Measurements from ENCODE around the gene AP2A2.

Gene AP2A2

GRCh38 chr11:1044160-1044559 is 118.5 kb downstream of the AP2A2 start:
- DNase-seq, result no peak

- no peak for DNase-seq
These were observed 122.0 kb downstream of the AP2A2 start for GRCh38 chr11:1047595-1048156.

- no peak for DNase-seq
These were observed 122.9 kb downstream of the AP2A2 start for GRCh38 chr11:1048375-1049070.

- no peak for DNase-seq
These were observed 123.4 kb downstream of the AP2A2 start for GRCh38 chr11:1049071-1049405.

GRCh38 chr11:1049431-1049891 is 123.8 kb downstream of the AP2A2 start:
- DNase-seq, result peak; percentile 91

GRCh38 chr11:1049911-1050580 is 124.4 kb downstream of the AP2A2 start:
- DNase-seq, result no peak

- peak; percentile 62 for DNase-seq
These were observed 125.1 kb downstream of the AP2A2 start for GRCh38 chr11:1050581-1051355.

GRCh38 chr11:1051356-1052132 is 125.9 kb downstream of the AP2A2 start:
- no peak for DNase-seq

GRCh38 chr11:1052133-1053011 is 126.7 kb downstream of the AP2A2 start:
- DNase-seq, result no peak

- DNase-seq, result no peak
These were observed 127.6 kb downstream of the AP2A2 start for GRCh38 chr11:1053121-1053901.

- DNase-seq, result no peak
These were observed 128.8 kb downstream of the AP2A2 start for GRCh38 chr11:1054143-1055108.

- DNase-seq, result no peak
These were observed 129.5 kb downstream of the AP2A2 start for GRCh38 chr11:1055109-1055703.

GRCh38 chr11:1055990-1056771 is 130.5 kb downstream of the AP2A2 start:
- DNase-seq, result no peak

GRCh38 chr11:1057806-1058205 is 132.1 kb downstream of the AP2A2 start:
- no peak for DNase-seq

- no peak for DNase-seq
These were observed 134.1 kb downstream of the AP2A2 start for GRCh38 chr11:1059759-1060158.

- DNase-seq, result no peak
These were observed 134.7 kb downstream of the AP2A2 start for GRCh38 chr11:1060410-1060809.

- no peak for DNase-seq
These were observed 135.4 kb downstream of the AP2A2 start for GRCh38 chr11:1060852-1061616.
